ENCODE results near the gene FASTKD1.

GRCh38 chr2:169609264-169609663, 35.6 kb upstream of the FASTKD1 start:
- TF ChIP-seq, protein P1, sequence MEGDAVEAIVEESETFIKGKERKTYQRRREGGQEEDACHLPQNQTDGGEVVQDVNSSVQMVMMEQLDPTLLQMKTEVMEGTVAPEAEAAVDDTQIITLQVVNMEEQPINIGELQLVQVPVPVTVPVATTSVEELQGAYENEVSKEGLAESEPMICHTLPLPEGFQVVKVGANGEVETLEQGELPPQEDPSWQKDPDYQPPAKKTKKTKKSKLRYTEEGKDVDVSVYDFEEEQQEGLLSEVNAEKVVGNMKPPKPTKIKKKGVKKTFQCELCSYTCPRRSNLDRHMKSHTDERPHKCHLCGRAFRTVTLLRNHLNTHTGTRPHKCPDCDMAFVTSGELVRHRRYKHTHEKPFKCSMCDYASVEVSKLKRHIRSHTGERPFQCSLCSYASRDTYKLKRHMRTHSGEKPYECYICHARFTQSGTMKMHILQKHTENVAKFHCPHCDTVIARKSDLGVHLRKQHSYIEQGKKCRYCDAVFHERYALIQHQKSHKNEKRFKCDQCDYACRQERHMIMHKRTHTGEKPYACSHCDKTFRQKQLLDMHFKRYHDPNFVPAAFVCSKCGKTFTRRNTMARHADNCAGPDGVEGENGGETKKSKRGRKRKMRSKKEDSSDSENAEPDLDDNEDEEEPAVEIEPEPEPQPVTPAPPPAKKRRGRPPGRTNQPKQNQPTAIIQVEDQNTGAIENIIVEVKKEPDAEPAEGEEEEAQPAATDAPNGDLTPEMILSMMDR (IDR thresholded peaks at IDR 0.05): no peak
- TF ChIP-seq POLR2A (IDR thresholded peaks at IDR 0.05): no peak

Measured in testis (tissue), 2 donors.